22Rv1 (cell line): ENCODE results near the gene SPAG17.

ENCODE experiments used
- CTCF ChIP-seq: fragments of 450-650 bp; IDR thresholded peaks from 2 replicates; pipeline ENCODE4 v1.5.1; 2017; ENCODE audit warnings: mild to moderate bottlenecking
- ZFX ChIP-seq: fragments of 450-650 bp; IDR thresholded peaks from 2 replicates; pipeline ENCODE4 v1.6.1; 2017; ENCODE audit warnings: antibody characterized with exemption, borderline replicate concordance

GRCh38 chr1:118128761-118129160, 56.3 kb downstream of the SPAG17 start:
- TF ChIP-seq CTCF = no peak
- no peak for TF ChIP-seq ZFX
